Stimulated activated CD4-positive, alpha-beta T cell treated with anti-CD3 and anti-CD28 coated beads, TNF-alpha, amount 100 ng/mL, for 4 hours (primary cell): ENCODE results near the gene CHST8.

Source experiments
- DNase-seq, 3 experiments: peaks; one replicate each; pipeline ENCODE4 v3.0.0-alpha.2; 2020; ENCODE audit warnings: low read depth in 3 of 3

CHST8 gene

DNA sequence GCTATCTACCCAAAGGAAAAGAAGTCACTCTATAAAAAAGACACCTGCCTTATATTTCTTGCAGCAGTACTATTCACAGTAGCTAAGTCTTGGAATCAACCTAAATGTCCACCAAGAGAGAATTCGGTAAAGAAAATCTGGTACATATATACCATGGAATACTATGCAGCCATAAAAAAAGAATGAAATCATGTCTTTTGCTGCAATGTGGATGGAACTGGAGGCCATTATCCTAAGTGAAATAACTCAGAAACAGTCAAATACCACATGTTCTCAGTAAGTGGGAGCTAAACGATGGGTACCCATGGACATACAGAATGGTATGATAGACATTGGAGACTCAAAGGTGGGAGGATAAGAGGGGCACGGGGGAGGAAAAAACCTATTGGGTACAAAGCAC is 92.4 kb downstream of the CHST8 start:
- DNase-seq, result no peak

DNA sequence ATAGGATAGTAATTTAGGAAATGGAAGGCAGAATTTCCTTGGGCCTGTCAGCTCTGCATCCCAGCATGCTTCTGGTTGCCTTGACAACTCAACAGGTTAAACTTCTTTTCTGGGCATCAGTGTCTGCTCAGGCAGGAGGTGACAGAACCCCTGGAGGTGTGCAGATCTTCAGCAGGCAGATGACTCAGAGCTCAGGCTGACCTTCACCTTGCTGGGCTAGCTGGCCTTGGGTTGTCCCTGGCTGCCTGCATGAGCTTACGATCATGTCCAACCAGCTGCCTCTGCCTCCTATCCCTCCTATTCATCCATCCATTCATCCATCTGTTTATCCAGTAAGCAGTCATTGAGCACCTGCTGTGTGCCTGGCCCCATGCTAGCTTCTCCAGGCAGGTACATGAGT is 93.7 kb downstream of the CHST8 start:
- DNase-seq, result no peak

- no peak for DNase-seq
Measured at GRCh38 chr19:33717878-33718277, 96.1 kb downstream of the CHST8 start.

DNA sequence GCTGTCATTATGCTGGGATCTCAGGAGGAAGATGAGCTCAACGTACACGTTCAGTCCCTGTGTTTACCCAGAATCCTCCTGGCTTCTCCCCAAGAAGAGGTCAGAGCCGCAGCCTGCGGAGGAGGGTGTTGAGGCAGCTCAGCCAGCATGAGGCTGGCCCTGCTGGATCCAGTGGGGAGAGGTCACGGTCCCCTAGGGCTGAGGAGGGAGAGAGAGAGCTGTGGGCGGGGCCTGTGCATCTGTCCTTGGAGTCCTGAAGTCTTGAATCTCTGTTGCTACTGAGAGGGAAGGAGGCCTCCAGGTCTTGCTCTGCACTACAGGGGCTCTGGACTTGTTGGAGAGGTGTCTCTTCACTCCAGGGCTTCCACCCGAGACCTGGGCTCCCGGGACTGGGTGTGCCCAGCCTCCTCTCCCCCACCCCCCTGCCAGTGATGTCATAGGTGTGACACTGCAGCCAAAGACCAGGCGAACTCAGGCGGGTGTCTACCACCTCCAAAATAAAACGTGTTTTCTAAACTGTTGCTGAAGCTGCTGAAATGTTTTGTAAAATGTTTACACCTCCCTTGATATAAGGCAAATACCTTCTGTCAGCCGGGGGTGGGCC is 97.0 kb downstream of the CHST8 start:
- no peak for DNase-seq

- DNase-seq, result no peak
Measured at GRCh38 chr19:33719366-33720154, 97.8 kb downstream of the CHST8 start.

DNA sequence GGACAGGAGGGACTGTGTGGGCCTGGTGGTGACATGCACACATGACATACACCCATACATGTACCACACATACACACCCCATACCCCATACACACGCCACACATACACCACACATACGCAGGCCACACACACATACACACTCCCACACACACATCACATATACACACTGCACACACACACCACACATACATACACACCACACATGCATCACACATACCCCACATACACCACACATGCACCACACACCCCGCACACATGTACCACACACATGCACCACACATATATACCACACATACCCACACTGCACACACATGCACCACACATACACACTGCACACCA is 98.4 kb downstream of the CHST8 start:
- DNase-seq, result no peak

- DNase-seq, result no peak
Measured at GRCh38 chr19:33720691-33721682, 99.2 kb downstream of the CHST8 start.

DNA sequence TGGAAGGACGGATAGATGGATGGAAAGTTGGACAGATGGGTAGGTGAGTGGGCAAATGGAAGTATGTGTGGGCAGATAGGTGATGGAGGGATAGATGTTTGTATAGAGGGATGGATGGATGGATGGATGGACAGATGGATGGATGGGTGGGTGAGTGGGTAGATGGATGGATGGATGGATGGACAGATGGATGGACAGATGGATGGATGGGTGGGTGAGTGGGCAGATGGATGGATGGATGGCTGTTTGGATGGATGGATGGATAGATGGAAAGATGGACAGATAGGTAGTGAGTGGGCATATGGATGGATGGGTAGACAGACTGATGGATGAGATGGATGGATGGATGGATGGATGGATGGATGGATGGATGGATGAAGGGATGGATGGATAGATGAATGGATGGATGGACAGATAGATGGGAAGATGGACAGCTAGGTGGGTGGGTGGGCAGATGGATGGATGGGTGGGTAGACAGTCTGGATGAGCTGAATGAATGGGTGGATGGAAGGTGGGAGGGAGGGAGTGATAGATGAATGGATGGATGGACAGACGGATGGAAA is 100.1 kb downstream of the CHST8 start:
- DNase-seq, result no peak

DNA sequence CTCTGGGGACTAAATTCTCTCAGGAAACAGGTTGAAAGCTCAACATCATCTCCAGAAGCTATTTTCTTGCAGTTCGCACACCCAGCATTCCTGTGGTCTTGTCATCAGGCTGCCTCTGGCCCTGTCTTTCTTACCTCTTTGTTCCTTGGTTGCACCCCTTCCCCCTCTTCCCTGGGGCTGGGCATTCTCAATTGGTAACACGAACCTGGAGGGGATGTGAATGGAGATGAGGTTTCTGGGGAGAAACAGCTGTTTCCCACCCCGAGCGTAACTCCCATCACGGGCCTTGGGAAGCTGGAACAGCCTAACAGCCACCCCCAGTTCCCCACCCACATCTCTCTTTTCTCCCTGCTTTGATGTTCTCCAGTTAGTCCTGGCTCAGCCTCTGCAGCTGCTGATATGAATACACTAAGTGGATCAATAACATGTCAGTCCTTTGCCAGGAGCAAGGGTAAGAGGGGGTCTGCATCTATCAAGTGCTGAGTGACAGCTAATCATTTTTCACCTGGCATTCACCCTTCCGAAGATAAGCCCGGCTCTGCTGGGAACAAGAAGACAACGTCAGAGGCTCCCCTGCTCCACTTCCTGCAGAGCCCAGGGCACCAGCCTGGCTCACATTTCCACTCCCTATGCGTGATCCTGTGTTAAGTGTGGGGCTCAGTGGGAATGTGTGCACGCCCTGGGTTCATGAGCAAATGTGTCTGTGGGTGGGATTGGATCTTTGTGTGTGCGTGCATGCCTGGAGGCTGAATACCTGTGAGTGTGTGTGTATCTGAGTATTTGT is 100.9 kb downstream of the CHST8 start:
- no peak for DNase-seq

- no peak for DNase-seq
Measured at GRCh38 chr19:33723512-33723911, 101.8 kb downstream of the CHST8 start.

GRCh38 chr19:33724021-33724720 is 102.4 kb downstream of the CHST8 start:
- DNase-seq, result no peak

DNA sequence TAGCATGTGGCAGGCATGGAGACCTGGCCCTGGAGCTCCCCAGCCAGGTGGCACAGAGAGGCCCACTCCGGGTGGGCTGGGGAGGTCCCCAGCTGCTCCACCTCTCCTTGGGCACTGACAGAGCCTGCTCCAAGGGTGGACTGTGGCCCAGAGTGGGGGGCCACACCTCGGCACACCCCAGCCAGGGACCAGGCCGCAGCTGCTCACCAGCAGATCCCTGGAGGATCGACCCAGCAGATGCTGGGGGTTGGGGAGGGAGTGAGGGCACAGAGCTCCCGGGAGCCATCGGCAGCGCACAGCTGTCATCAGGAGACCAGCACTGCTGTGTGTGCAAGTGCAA is 102.9 kb downstream of the CHST8 start:
- no peak for DNase-seq

DNA sequence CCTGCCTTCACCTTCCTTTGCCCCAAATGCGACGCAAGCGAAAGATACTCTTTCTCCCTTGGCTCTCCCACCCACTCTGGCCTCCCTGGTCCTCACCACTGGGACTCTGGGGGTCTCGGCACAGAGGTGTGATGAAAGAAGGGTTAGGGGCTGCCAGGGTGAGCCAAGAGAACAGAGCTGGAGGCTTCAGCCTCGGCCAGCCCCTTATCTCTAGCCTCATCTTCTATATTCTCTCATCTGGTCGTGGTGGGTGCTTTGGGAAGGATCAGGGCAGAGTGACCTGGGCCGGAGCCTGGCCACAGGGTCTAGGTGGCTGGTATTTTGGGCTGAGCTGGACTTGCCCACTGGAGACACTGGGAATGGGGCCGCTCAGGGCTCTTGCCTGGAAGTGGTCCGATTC is 103.8 kb downstream of the CHST8 start:
- DNase-seq, result no peak

DNA sequence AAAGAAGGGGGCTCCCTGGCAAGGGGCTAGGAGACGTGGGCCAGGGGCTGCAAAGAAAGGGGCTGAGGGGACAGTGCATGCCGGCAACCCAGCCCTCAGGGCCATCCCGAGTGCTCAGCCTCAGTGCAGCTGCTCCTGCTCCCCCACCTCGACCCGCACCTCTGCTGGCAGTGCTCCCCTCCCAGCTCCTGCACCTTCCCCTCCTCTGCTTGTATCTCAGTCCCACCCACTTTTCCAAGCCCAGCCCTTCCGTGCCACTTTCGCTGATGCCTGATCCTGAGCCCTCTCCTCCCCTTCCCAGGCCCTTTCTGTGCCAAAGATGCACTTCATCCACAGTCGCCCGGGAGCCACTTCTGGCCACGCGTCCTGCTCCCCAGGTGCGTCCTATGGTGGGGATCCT is 105.0 kb downstream of the CHST8 start:
- DNase-seq, result no peak

DNA sequence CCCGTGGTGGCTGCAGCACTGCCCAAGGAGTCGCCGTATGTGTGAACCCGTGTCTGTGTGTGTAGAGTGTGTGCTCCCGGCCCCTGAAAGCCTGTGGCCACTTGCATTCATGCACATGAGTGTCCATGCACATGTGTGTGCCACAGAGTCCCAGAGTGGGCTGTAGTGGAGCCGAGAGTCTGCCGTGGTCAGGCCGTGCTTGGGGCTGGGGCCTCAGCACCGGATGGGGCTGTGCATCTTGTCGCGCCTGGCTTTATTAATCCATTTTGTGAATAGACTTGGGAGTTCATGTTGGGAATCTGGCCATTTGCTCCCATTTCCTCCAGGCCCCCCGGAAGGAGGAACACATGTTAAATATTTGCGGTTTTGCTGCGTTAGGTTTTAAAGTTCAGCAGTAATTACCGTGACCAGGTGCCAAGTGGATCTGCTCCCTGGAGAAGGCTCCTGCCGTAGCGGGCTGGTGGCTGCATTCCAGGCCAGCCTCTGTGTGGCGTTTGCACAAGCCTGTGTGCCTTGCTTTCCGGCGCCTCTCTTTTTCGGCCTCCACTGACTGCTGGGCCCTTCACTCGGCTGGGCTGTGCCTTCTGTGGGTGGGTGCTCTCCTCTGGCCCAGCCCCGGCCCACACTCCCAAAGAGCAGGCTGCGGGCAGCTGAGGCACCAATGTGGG is 105.7 kb downstream of the CHST8 start:
- no peak for DNase-seq

DNA sequence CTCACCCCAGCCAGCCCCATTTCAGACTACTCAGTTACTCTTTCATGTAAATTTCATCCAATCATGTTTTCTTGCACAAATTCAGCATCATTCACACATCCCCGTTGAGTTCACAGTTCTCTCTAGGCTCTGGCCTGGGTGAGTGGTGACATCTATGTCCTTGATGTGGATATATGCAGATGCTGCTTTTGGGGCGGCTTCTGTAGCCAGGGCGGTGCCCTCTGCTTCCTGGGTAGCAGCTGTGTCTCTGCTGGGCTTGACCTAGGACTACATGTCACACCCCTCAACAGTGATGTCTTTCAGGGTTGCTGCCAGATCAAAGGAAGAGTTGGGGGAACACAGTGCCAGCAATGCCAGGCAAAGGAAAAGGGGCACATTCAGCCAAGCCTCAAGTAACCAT is 106.4 kb downstream of the CHST8 start:
- no peak for DNase-seq

DNA sequence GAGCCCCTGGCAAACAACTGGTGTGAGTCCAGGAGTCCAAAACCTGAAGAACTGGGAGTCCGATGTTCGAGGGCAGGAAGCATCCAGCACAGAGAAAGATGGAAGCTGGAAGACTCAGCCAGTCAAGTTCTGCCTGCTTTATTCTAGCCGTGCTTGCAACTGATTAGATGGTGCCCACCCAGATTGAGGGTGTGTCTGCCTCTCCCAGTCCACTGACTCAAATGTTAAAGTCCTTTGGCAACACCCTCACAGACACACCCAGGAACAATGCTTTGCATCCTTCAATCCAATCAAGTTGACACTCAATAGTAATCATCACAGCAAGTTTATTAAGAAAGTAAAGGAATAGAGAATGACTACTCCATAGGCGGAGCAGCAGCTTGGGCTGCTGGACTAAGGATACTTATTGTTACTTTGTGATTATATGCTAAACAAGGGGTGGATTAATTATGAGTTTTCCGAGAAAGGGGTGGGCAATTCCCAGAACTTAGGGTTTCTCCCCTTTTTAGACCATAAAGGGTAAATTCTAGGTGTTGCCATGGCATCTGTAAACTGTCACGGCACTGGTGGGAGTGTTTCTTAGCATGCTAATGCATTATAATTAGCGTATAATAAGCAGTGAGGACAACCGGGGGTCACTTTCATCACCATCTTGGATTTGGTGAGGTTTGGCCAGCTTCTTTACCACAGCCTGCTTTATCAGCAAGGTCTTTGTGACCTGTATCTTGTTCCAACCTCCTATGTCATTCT is 109.3 kb downstream of the CHST8 start:
- no peak for DNase-seq

DNA sequence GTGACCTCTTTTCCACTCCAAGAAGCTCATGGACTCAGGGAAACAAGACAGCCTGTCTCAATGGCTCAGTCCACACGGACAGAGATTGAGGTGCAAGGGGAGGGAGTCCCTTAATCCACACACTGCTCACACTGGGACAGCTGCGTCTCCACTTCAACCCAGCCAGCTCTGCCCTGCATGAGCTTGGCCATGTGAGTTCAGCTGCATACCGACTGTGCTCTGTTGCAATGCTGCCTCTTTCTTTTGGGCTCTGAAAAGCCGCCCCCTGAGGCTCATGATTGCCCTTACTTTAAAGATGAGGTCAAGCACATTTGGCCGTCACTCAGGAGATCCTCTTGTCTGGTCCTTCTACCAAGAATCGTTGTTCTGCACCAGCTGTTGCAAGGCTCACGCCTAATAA is 110.1 kb downstream of the CHST8 start:
- no peak for DNase-seq

DNA sequence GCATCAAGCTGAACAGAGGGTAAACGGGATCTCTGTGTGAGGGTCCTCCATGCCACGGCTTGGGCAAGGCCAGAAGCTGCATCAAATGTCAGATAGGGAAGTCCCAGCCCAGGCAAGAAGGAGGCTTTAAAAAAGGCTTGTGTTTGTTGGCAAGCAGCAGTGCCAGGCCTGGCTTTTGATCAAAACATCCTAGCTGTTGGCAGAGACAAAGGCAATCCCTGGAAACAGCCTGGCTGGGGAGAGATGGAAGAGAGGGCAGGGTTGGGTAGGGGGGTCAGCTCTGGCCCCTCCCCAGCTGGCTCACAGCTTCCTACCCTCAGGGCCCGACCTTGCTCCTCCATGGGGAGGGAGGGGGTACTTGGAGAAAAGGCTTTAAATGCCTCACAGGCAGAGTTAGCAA is 113.2 kb downstream of the CHST8 start:
- no peak for DNase-seq

- DNase-seq, result no peak
Measured at GRCh38 chr19:33736158-33736557, 114.4 kb downstream of the CHST8 start.
